ENCODE measurements around the gene OVCH2. TPM values are rescaled to one million over a fixed set of nuclear protein-coding genes. Genes with fewer than 3 reads are reported as not detected.

The OVCH2 gene
- not detected in 2 replicates for total RNA-seq (2014; rRNA removed; shearing (Covaris generic))

GRCh38 chr11:7706377-7706776 is at the start of gene OVCH2:
TSS of gene OVCH2 (minus strand) at chr11:7706477. CDS start at chr11:7706394, 83 bp downstream.

GRCh38 chr11:7672960-7673723 is 33.1 kb downstream of the OVCH2 start, which contains the start of gene CYB5R2:
TSS of gene CYB5R2 (minus strand) at chr11:7673500. CDS start at chr11:7672825, 675 bp downstream.

Other genes with a start within 250 kb of the OVCH2 start
- not detected in 2 replicates for gene OLFML1, start 221.0 kb downstream of the OVCH2 start, total RNA-seq (2014; rRNA removed; shearing (Covaris generic))
- 0.19 and 3.6 TPM in 2 replicates for gene PPFIBP2, start 192.5 kb downstream of the OVCH2 start, total RNA-seq (2014; rRNA removed; shearing (Covaris generic))
- 16.1 and 23.3 TPM in 2 replicates for gene CYB5R2, start 33.0 kb downstream of the OVCH2 start, total RNA-seq (2014; rRNA removed; shearing (Covaris generic))
- gene OR5P2, start 90.5 kb upstream of the OVCH2 start, total RNA-seq (2014; rRNA removed; shearing (Covaris generic)): not detected in 2 replicates
- not detected in 2 replicates for gene OR5P3, start 124.4 kb upstream of the OVCH2 start, total RNA-seq (2014; rRNA removed; shearing (Covaris generic))
- not detected in 2 replicates for gene OR10A6, start 224.8 kb upstream of the OVCH2 start, total RNA-seq (2014; rRNA removed; shearing (Covaris generic))
- not detected in 2 replicates for gene OR10A3, start 235.2 kb upstream of the OVCH2 start, total RNA-seq (2014; rRNA removed; shearing (Covaris generic))

Data from A375 (cell line).